ENCODE measurements around the gene DIP2A.

- no peak for TF ChIP-seq CTCF (IDR thresholded peaks at IDR 0.05)
- no peak for TF ChIP-seq POLR2A (IDR thresholded peaks at IDR 0.05)
- TF ChIP-seq POLR2AphosphoS5 (IDR thresholded peaks at IDR 0.05): no peak
Measured at GRCh38 chr21:46569081-46569480, 110.4 kb downstream of the DIP2A start.

All from gastroesophageal sphincter (tissue), 3 donors.